A673 (cell line): ENCODE measurements around the gene ZNF679.

ENCODE experiments used
- EZH2 ChIP-seq: fragments of 200-600 bp; sonication (generic); IDR thresholded peaks from 2 replicates; pipeline ENCODE4 v1.6.1; 2017; ENCODE audit warnings: borderline replicate concordance, low read depth, mild to moderate bottlenecking, mixed read lengths, antibody characterized with exemption, low read length; ENCODE audit not compliant: poor library complexity, severe bottlenecking
- TF ChIP-seq, protein P1 (sequence below): fragments of 300-800, 200-600 bp; sonication (generic); conservative IDR thresholded peaks from 2 replicates; pipeline ENCODE4 v1.5.1; 2017; ENCODE audit warnings: low read depth, mild to moderate bottlenecking, antibody characterized with exemption, low read length, moderate library complexity, mixed read lengths

DNA sequence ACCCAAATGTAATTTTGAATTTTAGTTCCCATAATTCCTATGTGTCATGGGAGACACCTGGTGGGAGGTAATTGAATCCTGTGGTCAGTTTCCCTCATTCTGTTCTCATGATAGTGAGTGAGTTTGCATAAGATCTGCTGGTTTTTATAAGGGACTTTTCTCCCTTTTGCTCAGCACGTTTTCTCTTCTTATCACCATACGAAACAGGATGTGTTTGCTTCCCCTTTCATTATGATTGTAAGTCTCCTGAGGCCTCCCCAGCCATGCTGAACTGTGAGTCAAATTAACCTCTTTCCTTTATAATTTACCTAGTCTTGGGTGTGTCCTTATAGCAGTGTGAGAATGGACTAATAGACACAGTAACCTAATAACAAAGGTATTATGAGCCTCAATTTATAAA lies 49.4 kb downstream of the ZNF679 start:
- TF ChIP-seq, protein P1, sequence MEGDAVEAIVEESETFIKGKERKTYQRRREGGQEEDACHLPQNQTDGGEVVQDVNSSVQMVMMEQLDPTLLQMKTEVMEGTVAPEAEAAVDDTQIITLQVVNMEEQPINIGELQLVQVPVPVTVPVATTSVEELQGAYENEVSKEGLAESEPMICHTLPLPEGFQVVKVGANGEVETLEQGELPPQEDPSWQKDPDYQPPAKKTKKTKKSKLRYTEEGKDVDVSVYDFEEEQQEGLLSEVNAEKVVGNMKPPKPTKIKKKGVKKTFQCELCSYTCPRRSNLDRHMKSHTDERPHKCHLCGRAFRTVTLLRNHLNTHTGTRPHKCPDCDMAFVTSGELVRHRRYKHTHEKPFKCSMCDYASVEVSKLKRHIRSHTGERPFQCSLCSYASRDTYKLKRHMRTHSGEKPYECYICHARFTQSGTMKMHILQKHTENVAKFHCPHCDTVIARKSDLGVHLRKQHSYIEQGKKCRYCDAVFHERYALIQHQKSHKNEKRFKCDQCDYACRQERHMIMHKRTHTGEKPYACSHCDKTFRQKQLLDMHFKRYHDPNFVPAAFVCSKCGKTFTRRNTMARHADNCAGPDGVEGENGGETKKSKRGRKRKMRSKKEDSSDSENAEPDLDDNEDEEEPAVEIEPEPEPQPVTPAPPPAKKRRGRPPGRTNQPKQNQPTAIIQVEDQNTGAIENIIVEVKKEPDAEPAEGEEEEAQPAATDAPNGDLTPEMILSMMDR: no peak
- no peak for TF ChIP-seq EZH2
